Stimulated activated CD8-positive, alpha-beta memory T cell treated with anti-CD3 and anti-CD28 coated beads, Interleukin-4, amount 100 ng/mL, for 48 hours (primary cell): ENCODE results near the gene LSS.

Experiments
- DNase-seq: peaks from one replicate; pipeline ENCODE4 v3.0.0-alpha.2; 2020

LSS gene

DNA sequence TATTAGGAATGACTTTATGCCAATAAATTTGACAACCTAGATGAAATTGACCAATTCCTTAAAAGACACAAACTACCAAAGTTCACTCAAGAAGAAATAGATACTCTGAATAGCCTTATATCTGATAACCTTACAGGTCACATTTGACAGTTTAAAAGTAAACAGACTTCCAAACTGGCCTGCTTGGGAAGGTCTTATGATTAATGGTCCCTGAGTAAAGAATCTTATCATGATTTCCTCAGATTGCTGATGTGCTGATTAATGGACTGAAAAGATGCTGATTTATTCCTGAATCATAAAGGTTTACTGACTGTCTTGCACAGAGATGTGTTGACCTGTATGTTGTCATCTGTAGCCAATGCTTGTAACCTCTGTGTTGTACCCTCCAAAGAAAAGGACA lies 63.5 kb downstream of the LSS start:
- no peak for DNase-seq

DNA sequence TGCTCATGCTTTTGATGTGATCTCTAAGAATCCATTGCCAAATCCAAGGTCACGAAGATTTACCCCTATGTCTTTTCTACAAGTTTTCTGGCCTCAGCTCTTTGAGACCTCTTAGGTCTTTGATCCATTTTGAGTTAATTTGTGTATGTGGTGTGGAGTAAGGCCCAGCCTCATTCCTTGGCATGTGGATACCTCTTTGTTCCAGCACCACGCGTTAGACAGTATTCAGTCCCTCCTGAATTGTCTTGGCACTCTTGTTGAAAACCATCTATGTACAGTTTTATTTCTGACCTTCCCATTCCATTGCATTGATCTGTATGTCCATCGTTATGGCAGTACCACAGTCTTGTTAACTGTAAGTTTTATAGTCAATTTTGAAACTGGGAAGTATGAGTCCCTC lies 65.2 kb downstream of the LSS start:
- no peak for DNase-seq

DNA sequence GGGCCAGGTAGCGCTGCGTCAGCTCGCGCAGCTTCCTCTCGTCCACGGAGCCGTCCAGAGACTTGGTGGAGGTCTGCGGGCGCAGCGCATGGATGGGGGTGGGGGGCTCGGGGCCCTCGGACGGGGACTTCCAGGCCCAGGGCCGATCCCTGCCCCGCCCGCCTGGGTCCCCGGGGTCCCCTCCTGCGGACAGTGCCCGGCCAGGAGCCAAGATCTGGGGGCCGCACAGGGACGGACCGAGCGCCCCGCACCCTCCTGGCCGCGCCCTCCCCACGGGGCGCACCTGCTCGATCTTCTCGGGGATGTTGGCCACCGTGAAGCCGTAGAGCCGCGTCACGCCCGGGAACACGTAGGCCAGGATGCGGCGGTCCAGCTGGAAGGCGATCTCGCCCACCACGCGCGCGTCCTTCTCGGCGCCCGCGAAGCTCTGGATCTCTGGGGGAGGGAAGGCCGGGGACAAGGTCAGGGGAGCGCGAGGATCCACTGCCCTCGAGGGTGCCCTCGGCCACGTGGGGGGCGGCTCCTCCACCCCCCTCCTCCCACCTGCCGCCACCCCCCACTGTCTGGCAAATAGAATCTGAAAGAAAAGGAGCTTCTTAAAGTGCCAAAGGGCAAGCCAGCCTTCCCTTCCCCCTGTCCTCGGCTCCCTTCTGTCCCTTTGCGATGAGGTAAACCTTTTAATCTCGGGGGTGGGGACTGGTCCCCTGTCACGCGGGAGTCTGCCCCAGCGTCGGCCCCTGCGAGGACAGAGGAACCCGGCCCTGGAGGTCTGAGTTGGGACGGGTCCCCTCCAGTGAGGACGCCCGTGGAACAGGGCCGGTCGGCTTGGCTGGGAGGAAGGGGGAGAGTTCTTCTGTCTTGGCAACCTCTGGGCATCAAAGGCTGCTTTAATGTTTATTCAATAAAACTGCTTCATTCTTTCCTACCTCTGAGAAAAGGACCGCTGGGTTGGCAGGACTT lies 66.7 kb downstream of the LSS start:
- peak; percentile 18 for DNase-seq

DNA sequence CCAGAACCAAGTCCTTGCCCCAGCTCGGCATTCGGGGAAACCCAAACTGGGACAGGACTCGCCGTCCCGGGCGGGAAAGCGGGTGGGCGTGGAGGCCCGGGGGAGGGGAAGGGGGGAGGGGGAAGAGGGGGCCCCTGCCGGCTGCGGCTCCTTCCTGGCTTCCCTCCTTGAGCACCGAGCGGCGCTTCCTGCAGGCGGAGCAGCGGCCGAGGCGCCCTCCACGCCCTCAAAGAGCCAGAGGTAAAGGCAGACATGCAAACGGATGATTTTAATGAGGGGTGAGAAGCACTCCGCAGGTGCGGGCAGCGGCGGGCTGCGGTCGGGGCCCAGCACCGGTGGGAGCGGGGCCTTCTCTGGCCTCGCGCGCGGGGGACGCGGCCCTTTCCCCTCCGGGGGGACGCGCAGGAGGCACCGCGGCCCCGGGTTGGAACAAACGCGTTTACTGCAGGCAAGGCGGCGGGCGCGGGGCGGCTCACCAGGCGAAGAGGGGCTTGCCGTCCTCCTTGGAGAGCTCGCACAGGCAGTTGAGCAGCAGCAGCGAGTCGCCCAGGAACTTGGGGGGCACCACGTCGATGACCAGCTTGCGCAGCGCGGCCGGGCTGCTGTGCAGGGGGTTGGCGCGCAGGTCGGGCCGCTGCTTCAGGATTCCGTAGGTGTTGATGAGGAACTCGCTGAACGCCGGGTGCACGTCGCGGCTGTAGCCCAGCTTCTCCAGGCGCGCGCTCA lies 67.5 kb downstream of the LSS start:
- peak; percentile 25 for DNase-seq

DNA sequence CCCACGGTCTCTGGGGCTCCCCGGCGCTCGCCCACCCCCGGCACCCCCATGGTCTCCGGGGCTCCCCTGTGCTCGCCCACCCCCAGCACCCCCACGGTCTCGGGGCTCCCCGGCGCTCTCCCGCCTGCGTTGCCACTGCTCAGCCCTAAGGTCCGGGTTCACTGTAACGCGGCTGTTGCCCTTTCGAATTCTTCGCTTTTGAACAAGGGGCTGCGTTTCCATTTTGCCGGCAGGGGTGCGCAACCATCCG lies 68.0 kb downstream of the LSS start:
- no peak for DNase-seq

DNA sequence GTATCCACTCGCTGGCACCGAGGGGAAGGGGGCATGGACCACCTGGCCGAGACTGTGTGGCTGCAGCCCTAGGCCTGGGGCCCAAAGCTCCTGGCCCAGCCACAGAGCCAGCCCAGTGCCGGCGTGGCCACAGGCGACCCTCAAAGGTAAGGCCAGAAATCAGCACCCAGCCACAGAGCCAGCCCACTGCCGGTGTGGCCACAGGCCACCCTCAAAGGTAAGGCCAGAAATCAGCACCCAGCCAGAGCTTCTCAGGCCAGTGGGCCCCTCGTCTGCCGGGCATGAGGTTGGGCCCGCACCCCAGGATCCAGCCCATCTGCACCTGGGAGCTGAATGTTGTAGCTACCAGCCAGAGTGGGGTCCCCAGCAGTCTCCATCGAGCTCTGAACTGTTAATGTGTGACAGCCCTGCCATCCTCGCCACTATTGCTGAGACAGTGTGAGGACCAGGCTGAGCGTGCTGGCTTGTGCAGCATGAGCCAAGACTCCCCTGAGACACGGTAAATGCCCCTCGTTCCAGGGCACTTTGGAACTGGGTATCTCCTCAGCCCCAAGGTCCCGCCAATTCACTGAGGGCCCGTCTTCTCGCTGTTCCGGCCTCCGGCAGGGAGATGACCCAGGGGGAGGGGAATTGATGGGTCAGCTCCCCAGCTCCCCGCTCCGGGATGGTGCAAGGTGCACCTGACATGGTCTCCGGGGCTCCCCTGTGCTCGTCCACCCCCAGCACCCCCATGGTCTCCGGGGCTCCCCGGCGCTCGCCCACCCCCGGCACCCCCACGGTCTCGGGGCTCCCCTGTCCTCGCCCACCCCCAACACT lies 68.5 kb downstream of the LSS start:
- DNase-seq = peak; percentile 19

DNA sequence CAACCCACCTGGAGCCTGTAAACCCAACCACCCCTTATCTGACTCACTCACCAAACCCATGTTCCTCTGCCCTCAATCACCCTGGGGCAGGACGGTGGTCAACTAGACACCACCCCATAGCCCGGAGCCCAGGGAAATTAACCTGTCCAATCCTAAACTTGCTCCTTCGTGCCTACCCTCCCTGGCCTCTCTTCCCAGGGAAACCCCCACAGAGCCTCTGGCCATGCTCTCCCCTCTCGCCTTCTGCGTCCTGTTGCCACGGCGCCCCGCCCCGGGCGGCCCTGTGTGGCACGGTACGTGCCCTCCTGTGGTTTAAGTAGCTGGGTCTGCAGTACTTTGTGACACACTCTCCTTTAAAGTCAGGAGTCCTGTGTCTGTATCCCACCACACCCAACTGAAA lies 69.2 kb downstream of the LSS start:
- peak; percentile 22 for DNase-seq

DNA sequence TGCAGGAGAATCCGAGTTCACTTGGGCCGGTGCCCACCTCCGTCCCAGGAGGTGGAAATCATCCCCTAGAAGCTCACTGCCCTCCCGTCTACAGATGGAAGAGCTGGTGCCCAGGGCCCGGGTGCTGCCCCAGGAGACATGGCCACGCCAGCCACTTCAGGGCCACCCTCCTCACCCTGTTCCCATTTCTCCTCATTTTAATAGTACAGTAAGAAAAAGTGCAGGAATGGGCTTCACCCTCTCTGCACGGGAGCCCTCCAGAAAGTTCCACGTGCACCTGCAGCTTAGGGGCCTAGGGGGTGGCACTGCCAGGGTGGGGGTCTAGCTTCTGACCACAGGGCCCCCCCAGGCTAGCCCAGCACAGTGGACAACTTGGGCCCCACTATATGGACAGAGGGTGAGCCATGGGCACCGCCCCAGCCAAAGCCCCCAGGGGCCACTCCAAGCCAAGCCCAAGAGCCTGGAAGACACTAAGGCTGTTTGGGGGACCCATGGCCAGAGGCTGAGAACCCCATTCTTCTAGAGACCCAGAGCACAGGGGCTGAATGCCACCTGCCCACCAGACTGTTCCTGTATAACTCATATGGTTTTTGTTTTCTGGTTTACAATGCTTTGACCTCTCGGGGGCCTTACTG lies 69.8 kb downstream of the LSS start:
- DNase-seq = peak; percentile 10

DNA sequence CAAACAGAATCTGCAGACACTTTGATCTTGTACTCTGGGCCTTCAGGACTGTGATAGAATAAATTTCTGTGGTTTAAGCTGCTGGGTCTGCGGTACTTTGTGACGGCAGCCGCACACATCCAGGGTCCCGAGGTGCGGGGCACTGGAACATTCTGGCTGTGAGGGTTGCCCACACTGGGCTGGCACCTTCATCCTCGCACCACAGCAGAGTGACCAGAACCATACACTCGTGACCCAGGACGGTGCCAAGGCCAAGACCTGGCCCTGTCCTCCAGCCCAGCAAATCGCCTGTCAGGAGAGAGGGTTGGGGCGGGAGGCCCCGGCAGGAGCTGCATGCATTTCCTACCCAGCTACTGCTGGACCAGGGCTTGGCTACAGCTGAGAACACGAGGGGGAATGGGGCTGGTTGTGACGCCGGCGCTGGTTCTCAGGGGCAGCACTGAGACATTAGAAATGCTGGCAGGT lies 70.6 kb downstream of the LSS start:
- peak; percentile 10 for DNase-seq

DNA sequence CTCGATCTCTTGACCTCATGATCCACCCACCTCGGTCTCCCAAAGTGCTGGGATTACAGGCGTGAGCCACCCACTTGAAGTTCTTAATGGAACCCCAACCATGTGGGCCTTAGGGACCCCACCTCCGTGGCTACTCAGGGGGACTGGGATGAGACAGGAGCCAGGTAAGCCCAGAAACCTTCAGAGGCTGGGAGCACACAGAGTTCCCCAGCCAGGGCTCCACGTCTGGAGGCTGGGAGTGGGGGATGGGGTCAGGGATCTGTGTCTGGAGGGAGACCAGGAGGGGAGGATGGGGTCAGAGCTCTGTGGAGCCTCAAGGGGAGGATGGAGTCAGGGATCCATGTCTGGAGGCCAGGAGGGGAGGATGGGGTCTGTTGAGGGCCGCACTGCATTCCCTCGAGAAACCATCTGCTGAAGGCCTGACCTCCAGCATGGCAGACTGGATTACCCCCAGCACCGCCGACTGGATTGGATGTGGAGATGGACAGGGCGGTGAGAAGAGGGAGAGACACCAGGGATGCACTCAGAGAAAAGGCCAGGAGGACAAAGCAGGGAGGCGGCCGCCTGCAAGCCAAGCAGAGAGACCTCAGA lies 71.1 kb downstream of the LSS start:
- peak; percentile 13 for DNase-seq

DNA sequence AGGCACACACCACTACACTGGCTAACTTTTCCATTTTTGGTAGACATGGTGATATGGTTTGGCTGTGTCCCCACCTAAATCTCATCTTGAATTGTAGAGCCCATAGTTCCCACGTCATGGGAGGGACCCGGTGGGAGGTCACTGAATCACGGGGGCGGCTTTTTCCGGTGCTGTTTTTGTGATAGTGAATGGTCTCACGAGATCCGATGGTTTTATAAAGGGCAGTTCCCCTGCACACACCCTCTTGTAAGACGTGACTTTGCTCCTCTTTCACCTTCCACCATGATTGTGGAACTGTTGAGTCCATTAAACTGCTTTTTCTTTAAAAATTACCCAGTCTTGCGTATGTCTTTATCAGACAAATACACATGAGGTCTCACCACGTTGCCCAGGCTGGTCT lies 71.9 kb downstream of the LSS start:
- peak; percentile 21 for DNase-seq

DNA sequence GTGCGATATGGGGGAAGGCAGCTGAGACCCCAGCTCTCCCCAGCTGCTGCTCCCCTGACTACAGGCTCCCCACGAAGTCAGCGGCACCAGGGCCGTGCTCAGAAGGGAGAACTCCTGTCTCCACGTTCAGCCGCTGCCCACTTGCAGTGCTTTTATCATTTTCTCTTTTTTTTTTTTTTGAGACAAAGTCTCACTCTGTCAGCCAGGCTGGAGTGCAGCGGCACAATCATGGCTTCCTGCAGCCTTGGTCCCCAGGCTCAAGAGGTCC lies 72.3 kb downstream of the LSS start:
- DNase-seq = no peak

DNA sequence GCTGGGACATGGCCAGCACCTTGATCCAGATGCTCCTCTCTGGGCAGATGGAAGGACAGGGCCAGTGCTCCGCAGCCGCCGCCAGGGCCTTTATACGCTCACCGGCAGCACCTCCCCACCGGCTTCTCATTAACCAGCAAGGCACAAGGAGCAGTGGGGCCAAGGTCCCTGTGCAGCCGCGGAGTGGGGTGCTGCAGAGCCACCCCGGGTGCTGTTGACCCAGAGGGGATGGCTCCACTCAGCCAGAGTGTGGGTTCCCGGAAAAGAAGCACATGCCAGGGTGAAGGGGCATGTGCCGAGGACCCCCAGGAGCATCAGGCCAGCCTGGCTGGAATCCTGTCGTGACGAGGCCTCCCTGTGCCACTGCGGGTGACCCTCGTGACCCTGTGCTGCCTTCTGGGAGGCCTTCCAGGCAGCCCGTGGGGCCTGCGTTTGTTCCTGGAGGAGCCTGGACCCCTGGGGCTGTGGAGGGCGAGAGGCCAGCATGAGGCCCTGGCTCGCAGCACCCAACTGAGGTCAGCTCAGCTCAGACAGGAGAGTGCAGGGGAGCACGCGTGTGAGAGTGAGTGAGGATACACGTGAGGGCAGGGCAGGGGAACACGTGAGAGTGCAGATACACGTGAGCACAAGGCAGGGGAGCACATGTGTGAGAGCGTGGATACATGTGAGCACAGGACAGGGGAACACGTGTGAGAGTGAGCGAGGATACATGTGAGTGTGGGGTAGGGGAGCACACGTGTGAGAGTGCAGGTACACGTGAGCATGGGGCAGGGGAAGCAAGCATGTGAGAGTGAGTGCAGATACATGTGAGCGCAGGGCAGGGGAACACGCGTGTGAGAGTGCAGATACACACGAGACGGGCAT lies 72.8 kb downstream of the LSS start, which contains the start of gene FTCD:
Gene FTCD (minus strand): TSS at position 66 of the 864 bp plus-strand sequence. CDS start 56 bp downstream, at position 10.
- no peak for DNase-seq

DNA sequence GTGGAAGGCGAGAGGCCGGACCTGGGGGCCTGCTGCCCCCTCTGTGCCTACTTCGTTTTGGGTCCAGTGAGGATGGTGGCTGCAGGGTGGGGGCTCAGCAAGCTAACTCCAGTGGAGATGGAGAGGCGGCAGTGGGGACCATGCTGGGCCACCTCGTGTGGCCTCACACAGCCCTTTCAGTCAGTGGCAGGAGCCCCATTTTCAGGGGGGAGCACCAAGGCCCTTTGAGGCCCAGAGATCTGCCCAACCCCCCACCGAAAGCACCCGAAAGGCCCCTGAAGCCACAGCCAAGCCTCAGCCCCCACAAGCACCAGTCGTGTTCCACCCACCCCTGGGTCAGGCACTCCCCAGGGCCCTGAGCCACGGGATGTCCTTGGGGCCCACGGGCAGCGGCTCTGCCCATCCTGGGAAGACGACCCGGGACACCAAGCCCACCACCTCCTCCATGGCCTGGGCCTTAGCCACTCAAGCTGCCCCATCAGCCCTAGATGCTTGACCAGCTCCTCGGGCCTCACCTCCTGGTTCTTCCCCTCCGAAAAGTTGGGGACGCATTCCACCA lies 73.5 kb downstream of the LSS start:
- peak; percentile 20 for DNase-seq

DNA sequence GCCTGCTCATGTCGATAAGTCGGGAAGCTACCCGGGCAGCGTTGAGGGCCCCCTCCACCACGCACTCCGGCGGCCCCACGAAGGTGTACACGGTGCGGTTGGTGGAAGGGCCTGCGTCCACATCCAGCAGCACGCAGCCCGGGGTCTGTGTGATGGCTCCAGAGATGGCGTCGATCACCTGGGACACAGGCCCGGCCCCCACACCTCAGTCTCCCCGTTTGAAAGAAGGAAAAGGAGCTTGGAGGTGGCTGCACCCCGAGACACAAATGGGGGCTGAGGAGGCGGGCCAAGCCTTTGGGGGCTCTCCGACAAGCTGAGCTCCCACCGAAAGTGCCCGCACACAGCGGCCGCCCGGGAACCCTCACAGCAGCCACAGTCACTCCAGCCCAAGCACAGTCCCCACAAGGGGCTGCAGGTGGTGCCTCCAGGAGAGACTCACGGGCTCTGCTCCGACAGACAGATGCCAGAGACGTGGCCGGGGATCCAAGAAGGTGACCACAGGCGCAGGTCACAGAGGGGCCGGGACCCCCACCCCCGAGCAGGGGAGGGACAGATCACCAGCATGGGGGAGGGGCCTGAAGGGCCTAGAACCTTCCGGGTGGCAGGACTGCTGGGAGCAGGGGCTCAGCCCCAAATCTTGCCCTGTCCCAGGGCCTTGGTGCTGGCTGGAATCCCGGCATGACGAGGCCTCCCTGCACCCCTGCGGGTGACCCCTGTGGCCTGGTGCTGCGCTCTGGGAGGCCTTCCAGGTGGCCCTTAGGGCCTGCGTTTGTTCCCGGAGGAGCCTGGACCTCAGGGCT lies 74.2 kb downstream of the LSS start:
- peak; percentile 19 for DNase-seq

DNA sequence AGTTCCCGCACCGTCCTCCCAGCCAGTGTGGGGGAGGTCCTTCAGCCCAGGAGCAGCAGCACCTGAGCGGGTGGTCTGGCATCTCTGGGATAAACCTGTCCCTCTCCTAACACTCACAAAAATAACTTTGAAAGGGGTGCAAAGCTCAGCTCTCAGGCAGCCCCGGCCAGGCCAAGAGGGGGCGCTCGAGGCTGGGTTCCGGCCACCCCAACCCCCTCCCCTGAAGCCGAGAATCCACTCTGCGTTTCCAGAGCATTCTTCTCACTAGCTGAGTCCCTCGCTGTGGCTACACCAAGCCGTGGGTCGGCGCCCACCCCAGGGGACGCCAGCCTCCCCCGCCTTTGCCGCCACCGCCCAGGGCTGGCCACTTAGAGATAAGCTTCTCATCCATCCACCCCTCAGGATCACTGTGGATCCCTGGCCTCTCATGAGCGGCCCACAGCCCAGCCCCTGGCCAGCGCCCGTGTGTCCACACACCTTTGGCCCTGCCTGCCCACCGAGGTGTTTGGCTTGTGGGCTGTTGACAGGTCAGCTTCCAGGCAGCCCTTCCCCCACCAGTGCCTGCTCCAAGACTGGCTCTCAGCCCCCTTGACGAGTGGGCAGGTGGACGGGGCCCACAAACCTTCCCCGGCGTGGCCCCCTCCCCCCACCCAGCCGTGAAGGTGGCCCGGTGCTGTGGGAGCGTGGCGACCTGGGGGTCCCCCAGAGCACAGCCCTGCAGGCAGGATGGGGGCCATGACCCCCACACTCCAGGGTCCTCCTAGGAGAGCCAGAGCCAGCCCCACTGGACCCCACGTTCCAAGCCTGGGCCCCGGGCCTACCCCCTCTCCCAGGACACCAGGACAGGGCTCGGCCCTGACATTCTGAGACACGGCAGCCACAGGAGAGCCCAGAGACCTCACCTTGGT lies 75.1 kb downstream of the LSS start:
- DNase-seq = peak; percentile 83

DNA sequence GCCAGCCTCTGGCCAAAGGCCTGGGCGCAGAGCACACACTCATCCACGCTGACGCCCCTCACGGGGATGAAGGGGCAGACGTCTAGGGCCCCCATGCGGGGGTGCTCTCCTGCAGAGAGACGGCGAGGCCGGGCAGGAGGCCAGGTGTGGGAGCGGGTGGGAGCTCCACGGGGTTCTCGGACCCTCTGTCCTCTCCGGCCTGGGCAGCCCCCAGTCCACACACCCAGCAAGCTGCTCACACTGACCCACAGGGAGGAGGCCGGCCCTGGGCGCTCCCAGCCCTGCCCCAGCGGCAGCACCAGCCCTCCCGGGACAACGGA lies 75.7 kb downstream of the LSS start:
- no peak for DNase-seq

DNA sequence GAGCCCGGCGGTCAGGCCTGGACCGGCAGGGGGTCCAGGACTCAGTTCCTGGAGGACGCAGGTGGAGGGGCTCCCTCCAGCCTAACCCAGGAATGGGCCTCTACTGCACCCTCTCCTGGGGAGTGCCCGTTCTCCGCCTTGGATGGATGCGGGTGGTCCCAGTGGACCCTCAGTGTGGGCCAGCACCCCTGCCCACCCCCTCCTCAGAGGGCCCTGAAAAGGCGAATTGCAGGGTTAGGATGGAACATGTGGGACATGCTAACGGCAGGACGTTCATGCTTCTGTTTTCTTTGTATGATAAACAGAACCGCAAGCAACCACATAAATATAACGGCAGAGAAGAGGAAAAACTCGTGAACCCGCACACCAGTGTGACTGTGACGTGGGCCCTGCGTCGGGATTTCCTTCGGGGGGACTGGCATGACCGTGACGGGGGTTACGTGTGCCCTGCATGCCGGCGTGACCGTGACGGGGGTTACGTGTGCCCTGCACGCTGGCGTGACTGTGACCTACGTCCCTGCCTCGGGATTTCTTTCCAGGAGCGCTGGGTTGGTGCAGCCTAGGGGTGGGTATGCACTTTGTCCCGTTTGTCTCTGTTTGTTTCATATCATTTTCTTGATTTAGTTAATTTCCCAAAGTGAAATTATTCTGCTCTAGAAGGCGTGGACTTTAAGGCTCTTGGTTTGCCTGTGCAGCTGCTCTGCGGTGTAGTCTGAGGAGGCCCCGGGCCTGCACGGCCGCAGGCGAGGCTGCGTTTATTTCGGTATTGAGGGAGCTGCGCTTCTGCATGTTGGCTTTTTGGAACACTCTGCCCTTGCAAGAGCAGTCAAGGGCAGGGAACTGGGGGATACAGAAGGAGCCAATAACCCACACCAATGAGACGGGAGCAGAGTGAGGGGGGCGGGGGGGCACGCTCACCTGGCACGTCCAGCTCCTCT lies 76.3 kb downstream of the LSS start:
- DNase-seq = no peak
